Activated CD8-positive, alpha-beta T cell treated with anti-CD3 and anti-CD28 coated beads for 36 hours (primary cell): Measurements from ENCODE around the gene DEK. TPM values are rescaled to one million over a fixed set of nuclear protein-coding genes. Genes with fewer than 3 reads are reported as not detected.

Source experiments
- ATAC-seq: fragments of 200-7000 bp; cut with Tn5 transposase; one replicate; pipeline ENCODE4 v1.10.0; 2021; ENCODE audit warnings: mild to moderate bottlenecking, moderate library complexity
- CTCF ChIA-PET: fragments of 350-600 bp; sonication (Branson Sonifier 250); formaldehyde crosslinking; loops from one replicate; lab custom pipeline; 2021; ENCODE audit warnings: antibody characterized with exemption; lab: Charles Lee
- POLR2A ChIA-PET: fragments of 350-600 bp; sonication (Branson Sonifier 250); formaldehyde crosslinking; loops from one replicate; lab custom pipeline; 2021; ENCODE audit warnings: antibody characterized with exemption; lab: Charles Lee
- DNase-seq: peaks from one replicate; pipeline ENCODE4 v3.0.0-alpha.2; 2020
- H3K27ac Mint-ChIP-seq: one replicate; pipeline ENCODE4 v1.8.0; 2021; ENCODE audit warnings: mild to moderate bottlenecking, mixed read lengths
- H3K27me3 Mint-ChIP-seq: one replicate; pipeline ENCODE4 v1.8.0; 2021; ENCODE audit warnings: mixed read lengths
- H3K36me3 Mint-ChIP-seq: one replicate; pipeline ENCODE4 v1.8.0; 2021; ENCODE audit warnings: low read depth, mixed read lengths
- H3K4me1 Mint-ChIP-seq: one replicate; pipeline ENCODE4 v1.8.0; 2021; ENCODE audit warnings: low read depth, mixed read lengths
- H3K4me3 Mint-ChIP-seq: one replicate; pipeline ENCODE4 v1.8.0; 2021; ENCODE audit warnings: mild to moderate bottlenecking, moderate library complexity, mixed read lengths
- H3K9me3 Mint-ChIP-seq: one replicate; pipeline ENCODE4 v1.8.0; 2021; ENCODE audit warnings: mixed read lengths
- CTCF ChIP-seq: fragments of 200-600 bp; IDR thresholded peaks from one replicate; pipeline ENCODE4 v1.8.0; 2022; ENCODE audit warnings: antibody characterized with exemption, mild to moderate bottlenecking
- intact Hi-C: fragments of 100-400 bp; cut with micrococcal nuclease; formaldehyde crosslinking; loops from one replicate; pipeline ENCODE4 v1.10.0; 2022
- total RNA-seq, 2 experiments: library from RNA; stranded (reverse); gene quantifications; one replicate each; pipeline ENCODE4 v1.2.3, GENCODE V29; 2021

DEK gene
- total RNA-seq, 2 experiments from 2014 or later = 185 to 191 TPM

GRCh38 chr6:18186540-18187250 lies 77.6 kb downstream of the DEK start:
- Mint-ChIP-seq H3K27ac (no peak overlapping the region), H3K4me1 (no peaks in the 10 kb centered on the region), H3K4me3 (no peak overlapping the region), H3K27me3 (no peaks in the 10 kb centered on the region), H3K36me3 (peaks cover 19% of the 10 kb centered on the region), H3K9me3 (no peaks in the 10 kb centered on the region)
- no peak for TF ChIP-seq CTCF
- no peak for DNase-seq
- CTCF ChIA-PET = no interaction called here
- intact Hi-C loops = no loop called here
- POLR2A ChIA-PET = interaction anchor here (0.7 kb wide), 1 partner anchor 14 kb away, joined by 3 read pairs; no protein-coding TSS in a partner anchor
- ATAC-seq = no peak

- Mint-ChIP-seq H3K4me1 (no peaks in the 10 kb centered on the region), H3K36me3 (peaks cover 17% of the 10 kb centered on the region), H3K9me3 (no peaks in the 10 kb centered on the region), H3K27me3 (no peaks in the 10 kb centered on the region), H3K27ac (no peak overlapping the region), H3K4me3 (no peak overlapping the region)
- DNase-seq (no peak), ATAC-seq (no peak)
- POLR2A ChIA-PET = interaction anchor here (0.7 kb wide), 1 partner anchor 15 kb away, joined by 3 read pairs; no protein-coding TSS in a partner anchor
- TF ChIP-seq CTCF = no peak
- intact Hi-C loops = no loop called here
- CTCF ChIA-PET = no interaction called here
Measured at GRCh38 chr6:18186033-18186432, 78.3 kb downstream of the DEK start.

- Mint-ChIP-seq H3K36me3 (peaks cover 19% of the 10 kb centered on the region), H3K27ac (no peak overlapping the region)
- no peak for TF ChIP-seq CTCF
Measured at GRCh38 chr6:18185624-18186023, 78.7 kb downstream of the DEK start.

GRCh38 chr6:18183766-18184165 lies 80.6 kb downstream of the DEK start:
- CTCF ChIA-PET = no interaction called here
- H3K9me3 Mint-ChIP-seq = no peaks in the 10 kb centered on the region

More at GRCh38 chr6:18185624-18186023, 78.7 kb downstream of the DEK start:
- no peaks in the 10 kb centered on the region for H3K9me3 Mint-ChIP-seq
- no peaks in the 10 kb centered on the region for H3K27me3 Mint-ChIP-seq
- H3K4me1 Mint-ChIP-seq = no peaks in the 10 kb centered on the region
- ATAC-seq = no peak
- no peak overlapping the region for H3K4me3 Mint-ChIP-seq
- DNase-seq = no peak
- CTCF ChIA-PET = no interaction called here
- POLR2A ChIA-PET = no interaction called here
- intact Hi-C loops = no loop called here

More at GRCh38 chr6:18183766-18184165, 80.6 kb downstream of the DEK start:
- Mint-ChIP-seq H3K4me3 (no peak overlapping the region), H3K36me3 (peaks cover 22% of the 10 kb centered on the region), H3K4me1 (no peaks in the 10 kb centered on the region), H3K27me3 (no peaks in the 10 kb centered on the region), H3K27ac (no peak overlapping the region)
- DNase-seq = no peak
- intact Hi-C loops = no loop called here
- no peak for TF ChIP-seq CTCF
- POLR2A ChIA-PET = no interaction called here
- ATAC-seq = no peak
